ENCODE results near the gene CST6. TPM values are rescaled to one million over a fixed set of nuclear protein-coding genes. Genes with fewer than 3 reads are reported as not detected.

CST6 gene, protein sequence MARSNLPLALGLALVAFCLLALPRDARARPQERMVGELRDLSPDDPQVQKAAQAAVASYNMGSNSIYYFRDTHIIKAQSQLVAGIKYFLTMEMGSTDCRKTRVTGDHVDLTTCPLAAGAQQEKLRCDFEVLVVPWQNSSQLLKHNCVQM
- 1,000 to 10,000 TPM in 3 of 4 donors, 100 to 1,000 TPM in 1; 734 to 2,600 (median 1,315) TPM for total RNA-seq

DNA sequence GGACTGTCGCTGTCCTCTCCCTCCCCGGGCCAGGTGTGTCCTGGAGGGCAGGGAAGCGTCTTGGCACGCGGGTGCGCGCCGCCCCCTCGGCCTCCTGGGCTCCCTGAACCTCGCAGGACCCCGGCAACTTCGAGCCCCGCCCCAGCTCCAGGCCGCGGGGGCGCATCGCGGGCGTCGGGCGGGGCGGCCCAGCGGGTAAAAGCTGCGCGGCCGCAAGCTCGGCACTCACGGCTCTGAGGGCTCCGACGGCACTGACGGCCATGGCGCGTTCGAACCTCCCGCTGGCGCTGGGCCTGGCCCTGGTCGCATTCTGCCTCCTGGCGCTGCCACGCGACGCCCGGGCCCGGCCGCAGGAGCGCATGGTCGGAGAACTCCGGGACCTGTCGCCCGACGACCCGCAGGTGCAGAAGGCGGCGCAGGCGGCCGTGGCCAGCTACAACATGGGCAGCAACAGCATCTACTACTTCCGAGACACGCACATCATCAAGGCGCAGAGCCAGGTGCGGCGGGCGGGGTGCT, at the start of gene CST6:
Gene CST6 (plus strand): TSS at position 224 of the 519 bp plus-strand sequence. CDS start 37 bp downstream, at position 261.
- 7 to 33% methylated on average over 3 to 25 of the region's 61 CpGs for WGBS, 2 donors
- TF ChIP-seq CTCF (IDR thresholded peaks at IDR 0.05): no peak
- TF ChIP-seq POLR2A (IDR thresholded peaks at IDR 0.05): no peak
- intact Hi-C loops (cut with DNase I; ENCODE audit: low total_unique reads): no loop called here
- DNase-seq (ENCODE audit: low spot score in 2 of 2): no peak
- H3K4me3 ChIP-seq (ENCODE audit: low read depth, poor library complexity, severe bottlenecking): no peak within 1 kb of the TSS

GRCh38 chr11:65962141-65962564, 49.7 kb upstream of the CST6 start:
- DNase-seq (ENCODE audit: low spot score in 2 of 2): no peak
- no peak for TF ChIP-seq CTCF (IDR thresholded peaks at IDR 0.05)
- TF ChIP-seq POLR2A (IDR thresholded peaks at IDR 0.05): no peak
- 2 to 5% methylated on average over 13 of the region's 13 CpGs for WGBS, 2 donors
- intact Hi-C loops (cut with DNase I; ENCODE audit: low total_unique reads): no loop called here
- peak overlapping the region; percentile 93 for H3K4me3 ChIP-seq (ENCODE audit: low read depth, poor library complexity, severe bottlenecking)

GRCh38 chr11:65964906-65965305, 46.9 kb upstream of the CST6 start:
- TF ChIP-seq CTCF (IDR thresholded peaks at IDR 0.05) (no peak), POLR2A (IDR thresholded peaks at IDR 0.05) (no peak)
- intact Hi-C loops (cut with DNase I; ENCODE audit: low total_unique reads): no loop called here
- DNase-seq (ENCODE audit: low spot score in 2 of 2): no peak
- WGBS, 2 donors: 76 to 79% methylated on average over 7 to 10 of the region's 10 CpGs
- no peak overlapping the region for H3K4me3 ChIP-seq (ENCODE audit: low read depth, poor library complexity, severe bottlenecking)

DNA sequence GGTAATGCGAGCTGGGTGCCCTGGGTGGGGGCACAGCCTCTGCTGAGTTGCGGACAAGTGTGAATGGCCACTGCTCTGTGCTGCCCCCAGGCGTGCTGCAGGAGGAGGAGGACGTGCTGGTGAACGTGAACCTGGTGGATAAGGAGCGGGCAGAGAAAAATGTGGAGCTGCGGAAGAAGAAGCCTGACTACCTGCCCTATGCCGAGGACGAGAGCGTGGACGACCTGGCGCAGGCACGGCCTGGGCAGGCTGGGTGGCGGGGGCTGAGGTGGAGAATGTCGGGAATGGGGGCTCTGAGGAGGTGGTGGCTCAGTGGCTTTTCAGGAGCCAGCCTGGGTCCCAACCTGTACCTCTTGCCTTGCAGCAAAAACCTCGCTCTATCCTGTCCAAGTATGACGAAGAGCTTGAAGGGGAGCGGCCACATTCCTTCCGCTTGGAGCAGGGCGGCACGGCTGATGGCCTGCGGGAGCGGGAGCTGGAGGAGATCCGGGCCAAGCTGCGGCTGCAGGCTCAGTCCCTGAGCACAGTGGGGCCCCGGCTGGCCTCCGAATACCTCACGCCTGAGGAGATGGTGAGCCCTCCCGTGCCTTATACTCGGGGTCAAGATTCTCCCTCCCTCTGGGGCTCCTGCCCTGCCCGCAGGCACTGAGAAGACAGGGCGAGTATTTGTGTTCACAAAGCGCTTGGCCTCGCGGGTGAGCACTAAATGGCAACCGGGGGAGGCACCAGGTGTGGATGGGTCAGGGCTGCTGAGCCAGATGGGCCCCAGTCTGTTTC, 45.6 kb upstream of the CST6 start:
- intact Hi-C loops (cut with DNase I; ENCODE audit: low total_unique reads): no loop called here
- DNase-seq (ENCODE audit: low spot score in 2 of 2): no peak
- H3K4me3 ChIP-seq (ENCODE audit: low read depth, poor library complexity, severe bottlenecking): no peak overlapping the region
- TF ChIP-seq POLR2A (IDR thresholded peaks at IDR 0.05) (no peak), CTCF (IDR thresholded peaks at IDR 0.05) (no peak)
- WGBS, 2 donors: 84% methylated on average over 34 to 36 of the region's 36 CpGs

DNA sequence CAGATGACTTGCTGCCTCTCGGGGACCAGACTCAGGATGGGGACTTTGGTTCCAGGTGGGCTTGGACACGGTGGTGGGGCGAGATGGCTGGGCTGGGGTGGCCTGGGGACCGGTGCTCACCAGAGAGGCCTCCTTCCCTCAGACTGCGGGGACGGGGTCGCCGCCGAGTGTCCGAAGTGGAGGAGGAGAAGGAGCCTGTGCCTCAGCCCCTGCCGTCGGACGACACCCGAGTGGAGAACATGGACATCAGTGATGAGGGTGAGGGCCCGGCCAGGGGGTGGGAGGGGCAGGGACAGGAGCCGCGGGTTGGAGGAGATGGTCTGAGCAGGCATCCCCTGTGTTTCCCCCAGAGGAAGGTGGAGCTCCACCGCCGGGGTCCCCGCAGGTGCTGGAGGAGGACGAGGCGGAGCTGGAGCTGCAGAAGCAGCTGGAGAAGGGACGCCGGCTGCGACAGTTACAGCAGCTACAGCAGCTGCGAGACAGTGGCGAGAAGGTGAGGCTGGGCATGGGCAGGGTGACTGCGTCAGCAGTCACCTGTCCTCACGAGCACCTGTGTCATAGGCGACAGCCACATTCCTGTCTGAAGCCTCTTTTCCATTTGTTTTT, 44.4 kb upstream of the CST6 start:
- 88 to 91% methylated on average over 30 of the region's 30 CpGs for WGBS, 2 donors
- intact Hi-C loops (cut with DNase I; ENCODE audit: low total_unique reads): no loop called here
- no peak for TF ChIP-seq CTCF (IDR thresholded peaks at IDR 0.05)
- no peak for TF ChIP-seq POLR2A (IDR thresholded peaks at IDR 0.05)
- no peak overlapping the region for H3K4me3 ChIP-seq (ENCODE audit: low read depth, poor library complexity, severe bottlenecking)
- no peak for DNase-seq (ENCODE audit: low spot score in 2 of 2)

All from lower leg skin (tissue), 4 donors.